HG03045 (cell line): ENCODE data around the gene CYSRT1.
"Not testable (repeated sequence)": the region's sequence is repeated elsewhere in the genome, so short reads cannot be mapped to it uniquely, and the experiment has no call there.

ENCODE experiments used
- ATAC-seq: cut with Tn5 transposase; IDR thresholded peaks from one replicate; pipeline ENCODE4 v1.9.1; 2021; ENCODE audit warnings: mild to moderate bottlenecking, moderate library complexity; ENCODE audit not compliant: unreplicated experiment

CYSRT1 gene

DNA sequence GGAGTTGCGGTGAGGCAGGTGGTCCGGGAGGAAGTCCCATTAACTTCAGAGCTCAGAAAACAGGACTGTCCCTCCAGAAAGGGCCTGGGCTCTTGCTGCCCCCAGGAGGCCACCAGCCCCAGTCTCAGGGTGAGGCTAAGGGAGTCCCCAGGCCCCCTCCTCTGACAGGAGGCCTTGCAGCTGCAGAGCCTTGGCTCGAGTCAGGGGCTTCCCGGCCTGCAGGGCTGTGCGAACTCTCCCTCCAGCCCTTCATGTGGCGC lies 22.9 kb downstream of the CYSRT1 start:
- no peak for ATAC-seq

DNA sequence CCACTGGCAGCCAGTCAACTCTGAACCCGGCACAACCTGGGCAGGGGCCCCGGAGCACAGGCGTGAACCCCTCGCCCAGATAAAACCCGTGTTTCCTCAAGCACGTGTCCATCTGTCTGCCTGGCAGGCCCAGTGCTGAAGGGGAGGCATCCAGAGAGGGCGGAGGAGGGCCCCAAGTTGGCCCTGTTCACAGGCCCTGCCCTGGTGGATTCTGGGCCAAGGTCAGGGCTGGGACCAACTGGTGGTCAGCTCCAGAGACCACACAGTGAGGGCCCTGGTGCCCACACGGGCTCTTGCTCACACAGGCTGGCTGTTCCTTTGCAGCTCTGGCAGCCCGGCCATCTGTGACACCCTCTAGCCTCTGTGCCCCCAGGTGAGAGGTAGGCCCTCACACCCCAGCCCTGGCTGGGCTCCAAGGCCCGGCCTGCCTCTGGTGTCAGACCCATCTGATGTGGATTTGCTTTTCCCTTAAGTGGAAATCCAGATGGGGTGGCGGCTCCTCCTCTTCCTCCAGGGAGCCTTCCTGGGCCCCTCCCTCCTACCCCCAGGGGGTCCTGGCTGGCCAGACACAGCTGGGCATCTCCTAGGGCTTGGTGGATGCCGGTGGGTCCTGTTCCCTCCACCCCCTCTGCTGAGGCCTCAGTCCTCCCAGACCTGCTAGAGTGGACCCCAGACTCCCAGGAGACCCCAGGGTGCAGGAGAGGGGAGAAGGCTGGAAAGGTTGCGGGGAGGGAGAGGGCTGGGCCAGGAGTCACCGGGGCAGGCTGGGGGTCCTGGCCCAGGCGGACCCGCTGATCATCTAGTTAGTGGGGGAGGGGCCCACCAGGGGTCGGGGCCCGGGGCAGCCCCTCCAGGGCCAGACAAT lies 25.6 kb downstream of the CYSRT1 start:
- no peak for ATAC-seq

DNA sequence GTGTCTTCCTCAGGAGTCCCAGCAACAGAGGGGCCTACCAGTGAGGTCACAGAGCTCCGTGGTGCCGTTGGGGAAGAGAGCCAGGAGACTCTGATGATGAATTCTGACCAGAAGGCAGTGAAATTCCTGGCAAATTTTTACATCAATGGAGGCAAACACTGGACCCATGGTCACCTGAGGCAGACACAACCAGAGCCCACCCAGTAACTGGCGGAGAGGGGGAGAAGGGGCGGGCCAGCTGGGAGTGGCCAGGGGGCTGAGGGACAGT lies 26.2 kb downstream of the CYSRT1 start, which contains the start of gene STPG3:
Gene STPG3, plus strand, starts transcription at position 93 of the 268 bp plus-strand sequence. Its CDS starts 1 bp downstream, at position 94.
- no peak for ATAC-seq

DNA sequence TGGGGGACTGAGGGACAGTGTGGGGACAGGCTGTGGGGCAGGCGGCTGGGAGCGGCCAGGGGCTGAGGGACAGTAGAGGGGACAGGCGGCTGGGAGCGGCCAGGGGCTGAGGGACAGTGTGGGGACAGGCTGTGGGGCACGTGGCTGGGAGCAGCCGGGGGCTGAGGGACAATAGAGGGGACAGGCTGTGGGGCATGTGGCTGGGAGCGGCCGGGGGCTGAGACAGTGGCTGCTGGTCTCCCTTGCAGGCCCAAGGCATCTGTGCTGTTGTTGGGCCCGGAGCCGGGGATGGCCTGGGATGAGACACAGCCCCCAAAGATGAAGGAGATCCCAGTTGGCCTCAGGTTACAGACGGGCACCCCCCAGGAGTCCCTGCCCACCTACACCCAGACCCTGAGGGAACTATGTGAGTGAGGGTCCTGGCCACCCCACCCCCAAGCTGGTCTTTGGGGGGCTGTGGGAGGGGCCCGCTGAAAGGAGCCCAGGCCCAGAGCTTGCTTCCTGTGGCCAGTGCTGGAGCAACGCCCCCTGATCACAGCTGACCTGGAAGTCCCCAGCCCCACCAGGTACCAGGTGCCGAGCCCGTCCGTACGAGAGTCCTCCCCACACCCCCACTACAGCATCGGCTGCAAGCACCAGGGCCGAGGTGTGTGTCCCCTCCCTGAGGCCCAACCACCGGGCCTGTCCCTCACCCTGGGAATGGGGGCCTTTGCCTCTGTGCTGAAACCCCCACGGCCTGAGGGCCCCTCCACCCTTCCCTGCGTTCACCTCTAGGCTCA lies 26.7 kb downstream of the CYSRT1 start:
- no peak for ATAC-seq

DNA sequence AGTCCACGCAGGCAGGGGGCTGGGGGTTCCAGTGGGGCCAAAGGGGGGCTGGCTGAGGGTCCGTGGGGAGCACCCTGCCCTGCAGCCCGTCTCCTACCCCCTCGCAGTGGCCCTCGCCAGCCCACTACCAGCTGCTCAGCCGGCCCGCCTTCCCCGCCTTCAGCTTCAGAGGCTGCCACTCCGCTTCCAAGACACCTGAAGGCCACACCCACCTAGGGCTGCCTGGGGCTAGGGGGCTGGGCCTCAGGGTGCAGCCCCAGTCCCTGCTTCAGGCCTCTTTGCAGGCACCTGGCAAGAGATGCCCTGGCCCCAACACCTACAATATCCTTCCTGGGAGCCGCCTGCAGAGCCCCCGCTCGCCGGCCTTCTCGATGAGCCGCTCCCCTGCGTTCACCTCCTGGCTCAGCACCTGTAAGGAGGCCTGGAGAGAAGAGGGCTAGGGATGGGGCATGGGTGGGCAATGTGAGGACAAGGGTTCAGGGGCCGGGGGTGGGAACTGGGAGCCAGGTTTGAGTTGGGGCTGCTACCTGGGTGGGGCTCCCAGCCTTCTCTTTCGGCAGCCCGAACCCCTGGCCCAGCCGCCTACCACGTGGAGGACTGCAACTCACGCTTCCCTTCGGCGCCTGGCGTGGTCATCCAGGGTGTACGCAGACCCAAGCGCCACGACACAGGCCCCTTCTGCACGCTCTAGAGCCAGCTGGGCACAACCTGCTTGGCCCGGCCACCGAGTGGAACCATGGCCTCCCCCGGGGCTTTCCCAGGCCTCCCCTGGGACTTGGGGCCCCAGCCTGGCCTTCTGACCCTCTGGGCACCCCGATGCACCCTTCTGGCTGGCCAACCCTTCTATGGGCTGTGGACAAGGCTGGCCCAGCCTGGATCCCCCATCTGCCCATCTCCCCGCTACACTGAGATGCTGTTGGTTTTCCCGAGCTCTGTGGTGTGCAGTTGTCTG lies 27.9 kb downstream of the CYSRT1 start:
- no peak for ATAC-seq

DNA sequence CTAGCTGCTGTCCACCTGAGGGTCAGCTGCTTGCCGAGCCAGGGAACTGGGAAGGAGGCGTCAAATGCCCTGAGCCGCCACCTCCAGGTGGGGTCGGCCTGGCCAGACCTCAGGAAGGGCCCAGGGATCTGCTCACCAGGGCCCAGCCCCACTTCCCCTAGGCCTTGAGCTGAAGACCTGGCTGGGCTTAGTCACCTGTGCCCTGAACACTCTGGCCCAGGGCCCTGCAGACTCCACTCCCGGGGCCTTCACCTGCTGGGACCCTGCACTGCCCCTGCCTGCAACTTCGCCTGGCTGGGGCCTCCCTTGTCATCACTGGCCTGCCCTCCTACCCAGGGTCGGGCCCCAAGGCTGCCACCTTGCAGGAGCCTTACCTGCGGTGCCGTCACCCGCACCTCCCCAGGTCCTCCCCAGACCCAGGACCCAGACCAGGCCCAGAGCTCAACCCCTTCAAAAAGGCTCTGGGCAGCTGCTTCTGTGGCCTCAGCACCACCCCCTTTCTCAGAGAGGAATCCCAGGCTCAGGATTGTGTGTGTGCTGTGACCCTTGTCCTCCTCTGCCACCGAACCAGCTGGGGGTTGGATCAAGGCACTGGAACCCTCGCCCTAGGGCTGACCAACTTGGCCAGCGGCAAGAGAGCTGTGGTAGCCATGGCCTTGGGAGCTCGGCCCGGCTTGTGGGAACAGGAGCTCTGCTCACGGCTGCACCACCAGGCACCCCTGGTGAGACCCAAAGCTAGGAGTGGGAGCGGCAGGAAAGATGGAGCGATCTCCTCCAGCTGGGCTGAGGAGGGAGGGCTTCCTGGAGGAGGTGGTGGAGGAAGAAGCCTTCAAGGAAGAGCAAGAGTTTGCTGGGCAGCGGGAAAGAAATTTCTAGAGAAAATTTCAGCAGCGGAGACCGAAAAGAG lies 29.0 kb downstream of the CYSRT1 start:
- ATAC-seq = no peak

DNA sequence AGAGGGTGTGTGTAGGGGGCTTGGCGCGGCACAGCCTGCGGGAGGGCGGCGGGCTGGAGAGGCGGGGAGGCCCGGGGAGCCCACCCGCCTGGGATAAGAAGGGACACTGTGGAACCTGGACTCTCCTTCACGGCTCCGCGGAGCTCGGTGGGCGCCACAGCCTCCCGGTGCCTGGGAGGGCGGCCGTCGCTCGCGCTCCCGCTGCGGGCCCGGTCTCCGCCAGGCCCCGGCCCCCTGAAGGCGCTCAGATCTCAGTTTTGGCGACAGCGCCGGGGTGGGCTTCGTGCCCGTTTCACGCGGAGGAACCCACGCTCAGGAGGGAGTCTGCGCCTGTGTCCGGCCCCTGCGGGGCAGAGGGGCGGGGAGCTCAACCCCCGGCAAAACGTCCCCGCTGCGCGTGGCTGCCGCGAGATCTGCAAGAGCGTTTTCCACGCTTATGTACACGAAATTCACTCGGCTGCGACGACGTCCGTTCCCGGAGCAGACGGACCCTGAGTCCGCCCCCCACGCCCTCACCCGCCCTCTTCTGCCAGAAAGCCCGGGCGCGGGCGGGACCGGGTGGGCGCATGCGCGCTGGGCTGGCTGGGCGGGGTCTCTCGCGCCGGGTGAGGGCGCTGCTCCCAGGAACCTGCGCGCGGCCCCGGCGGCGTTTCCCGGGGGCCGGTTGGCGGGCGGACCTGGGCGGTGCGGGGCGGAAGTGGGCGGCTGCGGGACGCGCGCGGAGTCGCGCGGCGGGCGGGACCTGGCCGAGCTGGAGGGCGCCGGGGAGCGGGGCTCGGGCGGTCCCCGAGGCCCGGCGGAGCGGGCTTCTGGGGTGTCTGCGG lies 29.9 kb downstream of the CYSRT1 start, which contains the start of gene NELFB:
Gene NELFB, plus strand, starts transcription at position 704 of the 824 bp plus-strand sequence.
- peak; percentile 75 for ATAC-seq

DNA sequence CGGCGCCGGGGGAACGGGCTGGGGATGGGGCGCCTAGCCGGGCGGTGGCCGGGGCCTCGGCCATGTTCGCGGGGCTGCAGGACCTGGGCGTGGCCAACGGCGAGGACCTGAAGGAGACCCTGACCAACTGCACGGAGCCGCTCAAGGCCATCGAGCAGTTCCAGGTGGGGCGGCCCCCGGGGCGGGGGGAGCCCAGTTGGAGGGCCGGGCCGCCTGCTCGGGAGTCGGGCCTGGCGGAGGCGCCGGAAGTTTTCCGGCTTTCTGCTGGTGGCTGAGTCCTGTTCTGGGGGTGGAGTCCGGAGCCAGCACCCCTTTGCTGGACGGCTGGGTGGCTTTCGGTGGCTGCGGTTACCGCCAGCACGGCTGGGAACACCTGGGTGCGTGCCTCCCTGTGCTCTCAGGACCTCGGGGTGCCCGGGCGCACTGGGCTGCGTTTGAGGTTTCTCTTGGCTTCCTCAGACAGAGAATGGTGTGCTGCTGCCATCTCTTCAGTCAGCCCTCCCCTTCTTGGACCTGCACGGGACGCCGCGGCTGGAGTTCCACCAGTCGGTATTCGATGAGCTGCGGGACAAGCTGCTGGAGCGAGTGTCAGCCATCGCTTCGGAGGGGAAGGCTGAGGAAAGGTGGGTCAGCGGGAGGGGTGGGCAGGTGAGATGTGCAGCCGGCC lies 30.6 kb downstream of the CYSRT1 start:
- peak; percentile 23 for ATAC-seq

DNA sequence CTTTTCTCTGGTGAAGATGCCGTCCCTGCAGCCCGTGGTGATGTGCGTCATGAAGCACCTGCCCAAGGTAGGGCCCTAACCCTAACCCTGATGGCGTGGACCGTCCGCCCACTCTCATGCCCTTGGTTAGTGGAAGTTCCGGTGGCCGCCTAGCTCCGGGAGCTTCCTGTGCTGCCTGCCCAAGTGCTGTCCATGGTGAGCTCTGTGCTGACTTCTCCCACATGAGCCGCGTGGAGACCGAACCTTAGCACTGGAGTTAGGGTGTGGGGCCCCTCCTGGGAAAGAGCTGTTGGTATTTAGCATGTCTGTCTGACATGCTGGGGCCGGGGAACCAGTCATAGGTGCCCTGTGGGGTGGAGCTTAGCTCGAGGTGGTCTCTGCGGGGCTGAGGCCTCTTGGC lies 31.4 kb downstream of the CYSRT1 start:
- no peak for ATAC-seq

DNA sequence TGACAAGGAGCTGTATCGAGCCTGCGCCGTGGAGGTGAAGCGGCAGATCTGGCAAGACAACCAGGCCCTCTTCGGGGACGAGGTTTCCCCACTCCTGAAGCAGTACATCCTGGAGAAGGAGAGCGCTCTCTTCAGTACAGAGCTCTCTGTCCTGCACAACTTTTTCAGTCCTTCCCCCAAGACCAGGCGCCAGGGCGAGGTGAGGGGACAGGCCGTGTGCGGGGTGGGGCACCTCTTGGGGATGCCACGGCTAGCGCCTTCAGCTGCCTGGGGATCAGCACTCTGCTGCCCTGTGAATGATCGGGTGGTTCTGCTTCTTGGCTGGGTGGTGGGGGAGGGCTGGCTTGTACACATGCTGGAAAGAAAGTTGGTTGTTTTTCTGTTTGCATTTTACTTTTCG lies 31.9 kb downstream of the CYSRT1 start:
- no peak for ATAC-seq

DNA sequence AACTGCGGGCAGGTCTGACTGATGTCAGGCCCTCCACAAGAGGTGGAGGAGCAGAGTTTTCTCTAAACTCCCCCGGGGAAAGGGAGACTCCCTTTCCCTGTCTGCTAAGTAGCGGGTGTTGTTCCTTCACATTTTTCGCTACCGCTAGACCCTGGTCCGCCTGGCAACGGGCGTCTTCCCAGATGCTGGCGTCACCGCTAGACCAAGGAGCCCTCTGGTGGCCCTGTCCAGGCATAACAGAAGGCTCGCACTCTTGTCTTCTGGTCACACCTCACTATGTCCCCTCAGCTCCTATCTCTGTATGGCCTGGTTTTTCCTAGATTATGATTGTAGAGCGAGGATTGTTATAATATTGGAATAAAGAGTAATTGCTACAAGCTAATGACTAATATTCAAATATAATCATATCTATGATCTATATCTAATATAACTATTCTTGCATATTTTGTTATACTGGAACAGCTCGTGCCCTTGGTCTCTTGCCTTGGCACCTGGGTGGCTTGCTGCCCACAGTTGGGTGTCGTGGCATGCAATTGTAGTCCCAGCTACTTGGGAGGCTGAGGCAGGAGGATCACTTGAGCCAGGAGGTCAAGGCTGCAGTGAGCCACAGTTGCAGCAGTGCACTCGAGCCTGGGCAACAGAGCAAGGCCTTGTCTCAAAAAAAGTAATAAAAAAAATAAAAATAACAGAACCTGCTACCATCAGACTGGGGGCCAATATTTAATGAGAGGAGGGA lies 37.4 kb downstream of the CYSRT1 start:
- not testable (repeated sequence) for ATAC-seq

DNA sequence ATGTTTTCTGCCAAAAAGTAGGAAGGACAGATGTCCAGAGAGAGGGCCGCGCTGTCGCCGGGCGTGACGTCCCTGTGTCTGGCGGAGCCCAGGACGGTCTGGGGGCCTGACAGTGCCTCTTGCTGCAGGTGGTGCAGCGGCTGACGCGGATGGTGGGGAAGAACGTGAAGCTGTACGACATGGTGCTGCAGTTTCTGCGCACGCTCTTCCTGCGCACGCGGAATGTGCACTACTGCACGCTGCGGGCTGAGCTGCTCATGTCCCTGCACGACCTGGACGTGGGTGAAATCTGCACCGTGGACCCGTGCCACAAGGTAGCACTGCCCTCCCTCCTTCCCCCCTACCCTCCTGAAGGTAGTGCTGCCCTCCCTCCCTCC lies 37.9 kb downstream of the CYSRT1 start:
- ATAC-seq = no peak

DNA sequence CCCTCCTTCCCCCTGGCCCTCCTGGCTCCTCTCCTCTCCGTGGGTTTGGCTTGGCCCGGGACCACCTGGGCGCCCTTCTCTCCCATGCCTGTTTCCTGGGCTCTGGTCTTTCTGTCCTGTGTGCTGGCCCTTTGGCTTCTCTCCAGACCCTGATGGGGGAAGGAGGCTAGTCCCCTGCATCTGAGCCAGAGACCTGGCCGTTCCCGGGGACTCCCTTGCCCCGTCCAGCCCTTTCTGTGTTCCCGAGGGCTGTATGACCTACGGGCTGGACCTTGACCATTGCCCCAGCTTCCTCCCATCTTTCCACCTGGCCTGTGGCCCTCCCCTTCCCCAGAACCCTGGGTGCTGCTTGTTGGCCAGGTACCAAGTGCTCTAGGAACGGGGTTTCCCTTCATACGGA lies 38.5 kb downstream of the CYSRT1 start:
- ATAC-seq = no peak

DNA sequence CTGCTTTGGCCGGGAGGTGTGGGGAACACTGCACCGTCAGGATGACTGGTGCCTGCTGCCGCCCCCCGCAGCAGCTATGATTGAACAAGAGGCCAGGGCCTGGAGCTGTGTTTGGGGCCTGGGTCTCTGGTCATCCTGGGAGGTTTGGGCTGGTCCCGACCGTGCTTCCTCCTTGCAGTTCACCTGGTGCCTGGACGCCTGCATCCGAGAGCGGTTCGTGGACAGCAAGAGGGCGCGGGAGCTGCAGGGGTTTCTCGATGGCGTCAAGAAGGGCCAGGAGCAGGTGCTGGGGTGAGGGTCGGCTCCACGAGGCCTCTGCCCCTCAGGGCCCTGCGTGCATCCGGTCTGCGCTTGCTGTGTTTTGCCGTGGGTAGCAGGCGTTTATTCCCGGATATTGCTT lies 39.1 kb downstream of the CYSRT1 start:
- no peak for ATAC-seq

DNA sequence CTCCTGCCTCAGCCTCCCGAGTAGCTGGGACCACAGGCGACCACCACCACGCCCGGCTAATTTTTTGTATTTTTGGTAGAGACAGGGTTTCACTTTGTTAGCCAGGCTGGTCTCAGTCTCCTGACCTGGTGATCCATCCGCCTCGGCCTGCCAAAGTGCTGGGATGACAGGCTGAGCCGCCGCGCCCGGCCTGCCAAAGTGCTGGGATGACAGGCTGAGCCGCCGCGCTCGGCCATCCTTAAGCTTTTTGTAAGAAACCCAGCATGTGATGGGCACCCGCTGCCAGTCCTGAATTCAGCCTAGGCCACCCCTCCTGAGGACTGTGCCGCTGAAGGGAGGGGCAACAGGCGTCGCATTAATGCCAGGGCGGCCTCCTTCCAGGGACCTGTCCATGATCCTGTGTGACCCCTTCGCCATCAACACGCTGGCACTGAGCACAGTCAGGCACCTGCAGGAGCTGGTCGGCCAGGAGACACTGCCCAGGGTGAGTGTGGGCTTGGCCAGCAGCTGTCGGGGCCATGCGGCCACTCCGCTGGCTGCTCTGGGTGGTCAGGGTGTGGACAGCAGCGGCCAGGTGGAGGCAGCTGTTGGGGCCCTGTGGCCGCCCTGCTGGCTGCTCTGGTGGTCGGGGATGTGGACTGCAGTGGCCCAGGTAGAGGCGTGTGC lies 40.7 kb downstream of the CYSRT1 start:
- ATAC-seq = no peak

DNA sequence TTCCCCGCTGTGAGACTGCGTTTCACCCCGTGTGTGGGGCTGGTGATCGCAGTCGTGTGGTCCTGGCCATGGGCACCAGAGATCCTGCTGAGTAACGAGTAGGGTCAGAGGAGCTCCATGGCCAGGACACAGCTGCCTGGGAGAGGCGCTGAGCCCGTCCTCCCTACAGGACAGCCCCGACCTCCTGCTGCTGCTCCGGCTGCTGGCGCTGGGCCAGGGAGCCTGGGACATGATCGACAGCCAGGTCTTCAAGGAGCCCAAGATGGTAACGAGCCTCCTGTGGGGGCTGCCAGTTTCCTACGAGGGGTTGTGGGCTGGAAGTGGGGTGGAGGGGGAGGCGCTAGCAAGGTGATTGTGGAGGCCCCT lies 41.2 kb downstream of the CYSRT1 start:
- ATAC-seq = no peak

DNA sequence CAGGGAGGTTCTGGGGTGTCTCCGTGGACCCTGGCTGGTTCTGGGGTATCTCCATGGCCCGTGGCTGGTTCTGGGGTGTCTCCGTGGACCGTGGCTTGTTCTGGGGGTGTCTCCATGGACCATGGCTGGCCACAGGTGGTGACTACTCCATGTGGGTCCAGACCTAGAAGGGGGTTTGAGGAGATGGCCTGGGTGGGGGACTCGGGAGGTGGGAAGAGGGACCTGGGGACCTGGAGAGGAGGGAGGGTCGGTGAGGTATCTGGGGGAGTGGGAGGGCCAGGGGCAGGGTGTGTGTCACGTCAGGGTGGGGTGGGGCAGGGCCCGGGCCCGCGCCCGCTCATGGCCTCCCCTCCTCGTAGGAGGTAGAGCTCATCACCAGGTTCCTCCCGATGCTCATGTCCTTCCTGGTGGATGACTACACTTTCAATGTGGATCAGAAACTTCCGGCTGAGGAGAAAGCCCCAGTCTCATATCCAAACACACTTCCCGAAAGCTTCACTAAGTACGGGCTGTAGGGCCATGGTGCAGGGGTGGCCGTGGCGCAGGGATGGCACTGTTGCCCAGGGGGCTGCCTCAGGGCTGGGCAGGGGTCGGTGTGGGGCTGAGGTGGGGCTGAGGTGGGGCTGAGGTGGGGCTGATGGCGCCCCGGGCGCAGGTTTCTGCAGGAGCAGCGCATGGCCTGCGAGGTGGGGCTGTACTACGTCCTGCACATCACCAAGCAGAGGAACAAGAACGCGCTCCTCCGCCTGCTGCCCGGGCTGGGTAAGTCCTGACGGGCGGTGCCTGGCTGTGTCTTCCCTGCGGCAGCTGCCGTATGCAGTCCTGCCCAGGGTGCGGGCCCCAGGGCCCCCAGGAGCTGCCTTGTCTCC lies 41.8 kb downstream of the CYSRT1 start:
- no peak for ATAC-seq
